HS-5 (cell line): Measurements from ENCODE around the gene C10orf143.
"Not testable (repeated sequence)": the region's sequence is repeated elsewhere in the genome, so short reads cannot be mapped to it uniquely, and the experiment has no call there.

Experiments
- DNase-seq: peaks from one replicate; pipeline ENCODE4 v3.0.0-alpha.2; 2012; ENCODE audit warnings: low read depth

Gene C10orf143

DNA sequence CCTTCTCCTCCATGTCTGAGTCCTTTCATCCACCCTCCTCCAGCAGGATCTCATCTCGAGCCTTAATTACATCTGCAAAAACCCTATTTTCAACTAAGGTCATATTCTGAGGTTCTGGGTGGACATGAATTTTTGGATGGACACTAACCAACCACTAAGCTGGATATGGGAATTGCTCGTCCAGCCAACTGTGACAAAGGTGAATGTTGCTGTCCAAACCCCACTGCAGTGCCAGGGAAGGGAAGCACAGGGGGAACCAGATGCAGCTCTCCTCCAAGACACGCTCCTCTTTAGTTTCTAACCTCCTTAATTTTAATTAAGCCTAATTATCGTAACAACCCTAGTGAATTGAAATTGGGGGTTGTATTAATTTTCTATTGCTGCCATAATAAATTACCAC lies 81.4 kb downstream of the C10orf143 start:
- no peak for DNase-seq

DNA sequence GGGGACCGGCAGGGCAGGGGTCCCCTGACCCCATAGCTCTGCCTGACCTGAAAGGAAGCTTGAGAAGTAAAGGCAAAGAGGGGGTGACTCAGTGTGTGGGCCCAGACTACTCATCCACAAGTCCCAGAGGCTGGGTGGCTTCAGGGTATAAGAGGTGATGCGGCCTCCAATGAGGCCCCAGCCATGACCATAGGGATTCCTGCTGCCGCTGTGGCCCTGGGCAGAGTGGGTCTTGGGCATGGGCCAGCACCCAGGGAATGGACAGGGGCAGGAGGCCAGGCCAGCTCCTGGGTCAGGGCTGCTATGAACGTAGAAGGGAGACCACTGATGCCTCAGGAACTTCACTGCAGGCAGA lies 82.2 kb downstream of the C10orf143 start:
- DNase-seq: no peak

- no peak for DNase-seq
Observed at GRCh38 chr10:130027716-130028464, 82.7 kb downstream of the C10orf143 start.

- DNase-seq: no peak
Observed at GRCh38 chr10:130026670-130027456, 83.8 kb downstream of the C10orf143 start.

- DNase-seq: no peak
Observed at GRCh38 chr10:130025811-130026485, 84.7 kb downstream of the C10orf143 start.

- DNase-seq: no peak
Observed at GRCh38 chr10:130025326-130025725, 85.3 kb downstream of the C10orf143 start.

GRCh38 chr10:130024779-130025325 lies 85.8 kb downstream of the C10orf143 start:
- no peak for DNase-seq

- not testable (repeated sequence) for DNase-seq
Observed at GRCh38 chr10:130024326-130024725, 86.3 kb downstream of the C10orf143 start.

GRCh38 chr10:130023454-130024230 lies 87.0 kb downstream of the C10orf143 start:
- no peak for DNase-seq

DNA sequence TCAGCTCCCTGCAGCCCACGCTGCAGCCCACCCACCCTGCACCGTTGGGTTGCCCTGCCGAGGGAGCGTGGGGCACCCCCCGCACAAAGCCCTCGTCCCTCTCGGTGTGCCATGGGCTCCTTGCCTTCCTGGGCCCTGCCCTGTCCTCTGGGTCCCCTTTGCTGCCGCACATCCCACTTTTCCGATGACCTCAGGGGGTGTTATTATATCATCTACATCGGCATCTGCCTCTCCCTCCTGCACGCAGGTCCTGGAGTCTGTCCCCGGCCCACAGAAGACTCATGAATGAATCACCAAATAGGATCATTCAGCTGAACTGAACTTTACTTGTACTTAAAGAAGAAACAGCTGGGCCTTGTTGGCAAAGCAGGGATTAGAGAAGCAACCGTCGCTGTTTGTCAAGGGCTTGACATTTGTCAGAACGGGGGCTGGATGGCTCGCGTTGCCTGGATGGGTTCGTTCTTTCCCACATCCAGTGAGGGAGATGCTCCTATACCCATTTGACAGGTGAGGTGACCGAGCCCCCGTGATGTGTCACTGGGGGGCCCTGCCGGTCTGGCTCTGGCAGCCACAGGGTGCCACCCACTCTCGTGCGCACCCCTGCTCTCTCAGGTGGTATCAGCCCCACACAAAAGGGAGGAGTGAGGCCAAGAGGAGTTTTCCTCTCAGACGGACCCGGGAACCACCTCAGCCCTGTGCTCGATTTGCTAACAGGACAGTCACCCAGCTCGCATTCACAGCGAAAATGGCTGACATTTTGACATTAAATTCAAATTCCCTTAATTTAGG lies 87.9 kb downstream of the C10orf143 start:
- DNase-seq: peak; percentile 76

GRCh38 chr10:130022086-130022485 lies 88.5 kb downstream of the C10orf143 start:
- no peak for DNase-seq

DNA sequence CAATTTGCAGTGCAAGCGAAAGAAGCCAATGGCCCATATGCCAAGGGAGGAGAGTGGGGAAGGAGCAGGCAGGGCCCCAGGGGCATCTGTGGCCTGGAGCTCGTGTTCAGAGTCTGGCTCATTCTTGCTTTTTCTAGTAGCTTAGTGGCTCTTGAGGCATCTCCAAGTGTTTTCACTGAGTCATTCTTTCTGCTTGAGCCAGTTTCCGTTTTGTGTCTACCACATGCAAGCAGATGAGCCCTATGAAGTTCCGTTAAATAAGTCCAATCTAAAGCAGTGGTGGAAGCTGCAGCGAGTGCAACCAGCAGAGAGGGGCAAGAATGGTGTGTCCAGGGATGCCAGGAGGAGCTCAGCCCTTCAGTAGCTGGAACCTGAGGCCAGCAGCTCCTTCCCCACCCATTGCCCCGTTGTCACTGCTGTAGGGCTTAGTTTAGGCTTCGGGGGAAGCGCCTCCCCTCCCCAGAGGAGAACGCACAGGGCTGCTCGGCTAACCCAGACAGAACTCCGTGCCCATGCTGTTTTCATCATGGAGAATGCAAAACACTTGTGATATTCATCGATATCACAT lies 89.2 kb downstream of the C10orf143 start:
- DNase-seq: peak; percentile 81

- no peak for DNase-seq
Observed at GRCh38 chr10:130020651-130021382, 89.8 kb downstream of the C10orf143 start.

DNA sequence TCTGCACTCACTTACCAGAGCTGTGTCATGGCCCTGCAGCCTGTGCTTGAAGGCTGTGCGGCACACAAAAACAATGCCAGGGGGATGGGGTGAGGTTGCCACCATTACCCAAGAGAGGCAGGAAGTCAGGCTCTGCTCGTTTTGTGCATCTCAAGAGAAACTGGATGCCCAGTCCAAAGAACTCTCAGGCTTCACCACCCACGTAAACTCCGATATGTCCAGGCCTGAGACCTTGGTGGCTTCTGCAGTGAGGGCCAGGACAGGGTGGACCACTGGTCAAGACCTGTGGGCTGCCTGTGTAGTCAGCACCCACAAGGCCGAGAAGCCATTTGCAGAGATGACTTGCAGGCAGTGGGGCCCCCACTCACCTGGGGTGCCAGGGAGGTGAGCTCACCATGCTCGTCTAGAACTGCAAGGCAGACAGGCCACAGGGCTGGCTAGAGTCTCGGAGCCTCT lies 91.9 kb downstream of the C10orf143 start:
- DNase-seq: no peak

DNA sequence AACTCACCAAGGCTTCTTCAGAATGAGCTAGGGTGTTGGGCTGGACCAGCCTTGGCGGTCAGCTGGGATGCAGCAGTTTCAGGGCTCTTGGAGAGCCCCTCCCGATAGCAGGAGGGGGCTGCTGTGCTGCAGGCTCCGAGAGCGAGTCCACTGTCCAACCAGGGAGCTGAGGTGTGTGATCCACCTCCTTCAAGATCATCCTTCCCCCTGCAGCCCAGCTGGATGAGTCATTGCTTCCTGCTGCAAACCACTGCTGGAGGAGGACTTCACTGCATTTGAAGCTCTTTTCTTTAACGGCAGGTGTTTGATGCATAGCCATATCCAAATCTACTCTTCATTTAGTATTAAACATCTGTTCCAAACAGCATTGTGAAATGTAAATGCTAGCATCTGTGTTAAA lies 92.4 kb downstream of the C10orf143 start:
- peak; percentile 20 for DNase-seq

DNA sequence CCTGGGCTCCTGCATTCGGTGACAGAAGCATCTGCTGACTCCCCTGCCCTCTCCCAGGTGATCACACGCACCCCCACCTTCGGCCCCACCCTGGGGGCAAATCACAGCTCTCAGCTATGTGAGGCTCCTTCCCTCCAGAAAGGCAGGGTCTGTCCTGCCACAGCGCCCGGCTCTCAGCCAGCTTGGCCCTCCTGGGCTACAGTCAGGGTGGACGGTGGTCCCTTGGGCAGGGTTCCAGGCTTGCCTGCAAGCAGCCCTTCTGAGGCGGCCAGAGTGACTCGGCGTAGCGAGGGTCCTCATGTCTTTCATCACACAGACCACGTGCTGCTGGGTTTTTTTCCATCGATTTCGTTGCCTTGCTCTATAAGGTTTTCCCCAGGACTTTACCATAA lies 93.0 kb downstream of the C10orf143 start:
- DNase-seq: no peak

- no peak for DNase-seq
Observed at GRCh38 chr10:130016993-130017630, 93.5 kb downstream of the C10orf143 start.

- DNase-seq: no peak
Observed at GRCh38 chr10:130016095-130016494, 94.5 kb downstream of the C10orf143 start.

DNA sequence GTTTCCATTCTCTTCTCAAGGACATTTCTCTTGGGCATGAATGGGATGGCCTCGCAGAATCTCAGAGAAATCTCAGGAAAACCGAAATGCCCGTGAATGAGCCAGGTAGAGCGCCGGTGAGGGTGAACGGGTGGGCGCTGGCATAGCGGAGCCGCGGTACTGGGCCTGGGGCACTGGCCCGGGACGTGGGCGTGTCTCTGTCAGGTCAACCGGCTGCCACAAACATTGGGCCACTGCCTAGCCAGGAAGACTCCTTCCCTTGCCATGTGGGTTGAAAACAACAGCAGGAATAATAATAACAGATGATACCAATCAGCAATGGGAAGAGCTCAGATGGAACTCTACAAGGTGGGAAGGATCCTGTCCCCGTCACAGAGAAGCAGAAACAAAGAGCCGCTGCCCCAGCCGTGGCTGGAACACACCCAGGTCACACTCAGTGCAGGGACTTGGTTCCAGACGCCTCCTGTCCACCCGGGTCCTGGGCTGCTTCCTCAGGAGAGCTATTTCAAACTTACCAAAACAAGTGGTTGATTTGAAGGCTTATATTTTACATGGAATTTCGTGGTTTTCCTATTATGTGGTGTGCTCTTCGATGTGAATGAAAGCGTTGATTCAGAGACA lies 95.4 kb downstream of the C10orf143 start:
- DNase-seq: no peak
